Measurements from ENCODE around the gene SEMA4D. TPM values are rescaled to one million over a fixed set of nuclear protein-coding genes. Genes with fewer than 3 reads are reported as not detected.

SEMA4D gene
- total RNA-seq, 3 donors from 2014 or later (not counting 1 experiment from before 2014, with no cell fraction given) = 354 to 448 (median 420) TPM

- ATAC-seq (no peak), DNase-seq (no peak)
- WGBS (ENCODE audit: insufficient coverage) = 99% methylated on average over 3 of the region's 3 CpGs
- peaks cover 96% of the 10 kb centered on the region for H3K36me3 ChIP-seq (ENCODE audit: control insufficient read depth, insufficient read depth, low read length)
- peaks cover 33% of the 10 kb centered on the region for H3K36me3 Mint-ChIP-seq
- intact Hi-C loops (cut with micrococcal nuclease) = no loop called here
- no peaks in the 10 kb centered on the region for H3K9me3 Mint-ChIP-seq
- H3K4me3 Mint-ChIP-seq = no peak overlapping the region
- no peak for TF ChIP-seq CTCF (IDR thresholded peaks at IDR 0.05)
- no peaks in the 10 kb centered on the region for H3K27me3 ChIP-seq (ENCODE audit: control insufficient read depth, insufficient read depth, low read length)
- no peaks in the 10 kb centered on the region for H3K9me3 ChIP-seq (ENCODE audit: control insufficient read depth, insufficient read depth, low read length)
- H3K27ac ChIP-seq (ENCODE audit: low read length) = no peak overlapping the region
- H3K27ac Mint-ChIP-seq = peak overlapping the region; percentile 49 to 82
- H3K27me3 Mint-ChIP-seq (ENCODE audit: low read depth in 2 of 2) = no peaks in the 10 kb centered on the region
- no peak overlapping the region for H3K4me3 ChIP-seq (ENCODE audit: low read length)
- H3K4me1 Mint-ChIP-seq = peaks cover 37 to 38% of the 10 kb centered on the region in 2 donors
- peaks cover 29% of the 10 kb centered on the region for H3K4me1 ChIP-seq (ENCODE audit: control insufficient read depth, insufficient read depth, low read length)
Observed at GRCh38 chr9:89353989-89354388, 143.9 kb downstream of the SEMA4D start.

GRCh38 chr9:89352874-89353649, 144.9 kb downstream of the SEMA4D start:
- TF ChIP-seq CTCF (IDR thresholded peaks at IDR 0.05) = no peak
- peak overlapping the region; percentile 82 to 89 for H3K27ac Mint-ChIP-seq
- Histone ChIP-seq H3K4me1 (ENCODE audit: control insufficient read depth, insufficient read depth, low read length) (peaks cover 25% of the 10 kb centered on the region), H3K4me3 (ENCODE audit: low read length) (no peak overlapping the region), H3K27me3 (ENCODE audit: control insufficient read depth, insufficient read depth, low read length) (no peaks in the 10 kb centered on the region), H3K36me3 (ENCODE audit: control insufficient read depth, insufficient read depth, low read length) (peaks cover 96% of the 10 kb centered on the region), H3K9me3 (ENCODE audit: control insufficient read depth, insufficient read depth, low read length) (no peaks in the 10 kb centered on the region), H3K27ac (ENCODE audit: low read length) (no peak overlapping the region)
- over 99% methylated on average over 8 of the region's 8 CpGs for WGBS (ENCODE audit: insufficient coverage)
- intact Hi-C loops (cut with micrococcal nuclease) = no loop called here
- peaks cover 37 to 38% of the 10 kb centered on the region in 2 donors for H3K4me1 Mint-ChIP-seq
- ATAC-seq (no peak), DNase-seq (no peak)
- H3K9me3 Mint-ChIP-seq = no peaks in the 10 kb centered on the region
- peaks cover 33% of the 10 kb centered on the region for H3K36me3 Mint-ChIP-seq
- H3K4me3 Mint-ChIP-seq = peak overlapping the region; percentile 63
- no peaks in the 10 kb centered on the region for H3K27me3 Mint-ChIP-seq (ENCODE audit: low read depth in 2 of 2)

GRCh38 chr9:89352451-89352850, 145.5 kb downstream of the SEMA4D start:
- H3K36me3 ChIP-seq (ENCODE audit: control insufficient read depth, insufficient read depth, low read length) = peaks cover 95% of the 10 kb centered on the region
- no peaks in the 10 kb centered on the region for H3K27me3 Mint-ChIP-seq (ENCODE audit: low read depth in 2 of 2)
- DNase-seq (no peak), ATAC-seq (peak in 1 of 3 donors; percentile 26)
- no peaks in the 10 kb centered on the region for H3K9me3 ChIP-seq (ENCODE audit: control insufficient read depth, insufficient read depth, low read length)
- H3K9me3 Mint-ChIP-seq = no peaks in the 10 kb centered on the region
- peaks cover 33% of the 10 kb centered on the region for H3K36me3 Mint-ChIP-seq
- peak overlapping the region; percentile 63 for H3K4me3 Mint-ChIP-seq
- peak overlapping the region; percentile 82 to 89 for H3K27ac Mint-ChIP-seq
- H3K27me3 ChIP-seq (ENCODE audit: control insufficient read depth, insufficient read depth, low read length) = no peaks in the 10 kb centered on the region
- H3K27ac ChIP-seq (ENCODE audit: low read length) = no peak overlapping the region
- H3K4me3 ChIP-seq (ENCODE audit: low read length) = no peak overlapping the region
- no peak for TF ChIP-seq CTCF (IDR thresholded peaks at IDR 0.05)
- 62% methylated on average over 3 of the region's 3 CpGs for WGBS (ENCODE audit: insufficient coverage)
- peaks cover 19% of the 10 kb centered on the region for H3K4me1 ChIP-seq (ENCODE audit: control insufficient read depth, insufficient read depth, low read length)
- intact Hi-C loops (cut with micrococcal nuclease) = no loop called here
- peaks cover 31 to 32% of the 10 kb centered on the region in 2 donors for H3K4me1 Mint-ChIP-seq
